HG02943 (cell line): ENCODE measurements around the gene DCANP1.

ENCODE experiments used
- ATAC-seq: cut with Tn5 transposase; IDR thresholded peaks from one replicate; pipeline ENCODE4 v1.9.1; 2021; ENCODE audit warnings: mild to moderate bottlenecking, low read depth, moderate library complexity; ENCODE audit not compliant: unreplicated experiment

DCANP1 gene

DNA sequence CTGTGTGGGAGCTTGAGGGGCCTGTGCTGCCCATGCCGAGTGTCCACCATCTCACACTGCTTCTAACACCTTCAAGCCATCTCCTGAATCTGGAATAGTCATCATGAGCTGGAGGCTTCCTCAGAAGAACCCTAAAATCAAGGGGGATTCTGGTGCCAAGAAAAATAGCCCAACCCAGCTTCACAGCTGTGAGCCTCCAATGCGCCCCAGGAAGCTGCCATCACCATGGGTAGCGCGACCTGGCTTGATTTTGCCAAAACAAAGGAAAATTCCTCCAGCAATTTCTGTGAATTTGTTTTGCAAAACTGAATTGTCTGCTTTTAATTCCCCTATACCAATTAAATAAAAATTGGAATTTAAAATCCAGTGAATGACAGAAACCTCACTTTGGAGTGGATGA lies 11.2 kb upstream of the DCANP1 start:
- ATAC-seq = no peak

- no peak for ATAC-seq
Measured at GRCh38 chr5:135457424-135458071, 10.4 kb upstream of the DCANP1 start.

DNA sequence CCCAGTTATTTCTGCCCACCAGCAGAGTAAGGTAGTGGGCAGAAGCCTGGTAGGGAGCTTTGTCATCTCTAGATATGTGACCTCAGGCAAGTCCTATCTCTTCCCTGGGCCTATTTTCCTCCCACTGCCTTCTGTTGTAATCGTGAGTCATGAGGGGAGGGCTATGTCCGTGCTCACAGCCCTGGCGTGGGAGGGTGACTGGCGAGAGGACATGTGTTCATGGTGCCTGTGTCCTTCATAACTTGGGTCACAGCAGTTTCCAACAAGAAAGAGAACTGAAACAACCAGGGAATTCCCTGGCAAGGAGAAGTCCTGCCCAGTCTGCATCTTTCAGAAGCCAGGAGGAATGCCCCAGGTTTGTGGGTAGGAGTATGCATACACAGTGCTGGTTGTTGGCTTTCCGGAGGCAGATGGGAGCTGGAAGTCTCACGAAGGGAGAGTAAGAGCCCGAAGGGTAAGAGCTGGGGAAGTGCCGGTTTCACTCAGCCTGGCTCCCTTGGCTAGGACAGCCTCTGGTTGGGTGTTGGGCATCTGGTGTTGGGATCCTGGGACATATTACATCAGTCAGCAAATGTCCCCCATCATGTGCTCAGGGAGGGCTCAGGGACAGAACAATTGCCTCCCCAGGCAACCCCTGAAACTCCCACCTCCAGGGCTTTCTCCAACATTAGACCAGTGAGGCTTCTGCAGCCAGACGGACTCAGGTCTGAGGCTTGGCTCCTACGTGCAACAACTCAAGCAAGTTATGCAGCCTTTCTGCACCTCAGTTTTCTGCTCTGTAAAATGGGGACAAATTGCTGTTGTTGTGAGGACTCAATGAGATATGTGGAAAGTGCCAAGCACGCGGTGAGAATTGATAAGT lies 9.3 kb upstream of the DCANP1 start:
- ATAC-seq = no peak

GRCh38 chr5:135455876-135456237 lies 8.7 kb upstream of the DCANP1 start:
- ATAC-seq = no peak

- ATAC-seq = no peak
Measured at GRCh38 chr5:135454946-135455345, 7.8 kb upstream of the DCANP1 start.

DNA sequence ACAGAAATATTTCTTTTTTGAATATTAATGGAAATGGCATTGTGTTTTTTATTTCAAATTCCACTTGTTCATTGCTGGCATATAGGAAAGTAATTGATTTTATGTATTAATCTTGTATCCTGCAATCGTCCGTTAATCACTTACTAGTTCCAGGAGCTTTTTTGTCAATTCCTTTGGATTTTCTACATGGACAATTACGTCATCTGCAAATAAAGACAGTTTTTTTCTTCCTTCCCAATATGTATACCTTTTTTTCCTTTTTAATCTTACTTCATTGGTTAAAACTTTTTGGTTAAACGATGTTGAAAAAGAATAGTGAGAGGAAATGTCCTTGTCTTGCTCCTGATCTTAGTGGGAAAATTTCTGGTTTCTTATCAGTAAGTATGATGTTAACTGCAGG lies 6.5 kb upstream of the DCANP1 start:
- no peak for ATAC-seq

DNA sequence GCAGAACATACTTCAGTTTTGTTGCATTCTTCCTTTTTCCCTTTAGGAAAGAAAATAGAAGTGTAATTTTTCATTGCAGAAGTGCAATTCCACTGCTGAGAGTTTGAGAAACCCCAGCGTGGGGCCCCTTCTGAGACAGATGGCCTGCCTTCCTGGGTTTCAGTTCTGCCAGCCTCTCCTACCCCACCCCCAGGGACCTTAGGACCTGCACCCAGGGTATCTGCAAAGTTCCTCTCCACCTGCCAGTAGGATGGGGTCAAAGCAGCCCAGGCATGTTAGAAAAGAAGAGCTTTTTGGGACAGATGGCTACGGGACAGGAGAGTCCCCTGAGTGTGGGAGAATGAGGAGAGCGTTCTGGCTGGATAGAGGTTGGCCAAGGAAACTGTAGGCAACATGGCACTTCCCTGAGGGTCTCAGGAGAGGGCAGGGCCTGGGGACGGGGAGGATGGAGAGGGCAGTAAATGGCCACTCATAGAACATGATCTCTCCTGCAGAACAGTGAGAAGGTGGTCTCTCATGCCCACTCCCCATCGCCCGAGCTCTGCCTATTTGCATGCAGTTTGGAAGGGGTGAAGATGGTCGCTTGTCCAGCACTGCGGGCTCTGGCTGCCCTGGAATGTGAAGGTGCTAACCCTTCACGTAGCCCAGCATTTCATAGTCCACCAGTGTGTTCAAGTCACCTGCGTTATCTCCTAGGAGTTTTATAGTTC lies 5.3 kb upstream of the DCANP1 start, which contains the start of gene TIFAB:
TSS of gene TIFAB (minus strand) at position 31 of the 710 bp plus-strand sequence. CDS start 2,412 bp downstream, outside the sequence.
- ATAC-seq = no peak

- no peak for ATAC-seq
Measured at GRCh38 chr5:135451581-135452320, 4.6 kb upstream of the DCANP1 start.

DNA sequence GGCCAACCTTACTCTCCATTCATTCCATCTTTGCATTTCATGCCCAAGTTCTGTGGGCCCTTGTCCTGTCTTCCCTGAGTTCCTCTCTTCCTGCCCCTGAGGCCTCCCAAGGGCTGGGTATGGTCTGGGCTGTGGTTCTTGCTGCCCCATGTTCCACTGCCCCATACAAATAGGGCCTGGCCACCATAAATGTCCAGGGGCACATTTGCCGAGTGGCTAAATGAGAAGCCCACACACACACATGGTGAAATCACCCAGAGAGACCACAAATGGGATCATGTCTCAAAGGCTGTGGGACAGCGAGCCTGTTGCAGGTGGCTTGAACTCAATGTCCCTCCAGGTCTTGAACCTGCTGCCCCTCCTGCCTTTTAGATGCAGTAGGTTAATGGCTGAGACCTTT lies 3.8 kb upstream of the DCANP1 start:
- ATAC-seq = no peak

DNA sequence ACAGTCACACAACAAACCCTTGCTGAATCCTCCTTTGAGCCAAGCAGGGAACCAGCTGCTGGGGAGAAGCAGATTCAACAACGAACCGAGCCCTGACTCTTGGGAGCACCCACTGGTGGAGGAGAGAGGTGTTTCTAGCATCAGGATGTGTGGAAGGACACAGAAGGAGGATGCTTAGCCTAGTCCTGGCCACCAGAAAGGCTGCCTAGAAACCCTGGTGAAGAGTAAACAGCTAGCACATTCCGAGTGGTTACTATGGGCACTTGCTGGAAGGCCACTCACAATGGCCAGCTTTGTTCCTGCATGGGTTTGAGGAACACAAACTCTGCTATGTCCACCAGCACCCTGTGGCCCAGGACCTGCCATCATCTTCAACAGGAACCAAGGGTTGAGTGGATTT lies 3.2 kb upstream of the DCANP1 start:
- no peak for ATAC-seq

DNA sequence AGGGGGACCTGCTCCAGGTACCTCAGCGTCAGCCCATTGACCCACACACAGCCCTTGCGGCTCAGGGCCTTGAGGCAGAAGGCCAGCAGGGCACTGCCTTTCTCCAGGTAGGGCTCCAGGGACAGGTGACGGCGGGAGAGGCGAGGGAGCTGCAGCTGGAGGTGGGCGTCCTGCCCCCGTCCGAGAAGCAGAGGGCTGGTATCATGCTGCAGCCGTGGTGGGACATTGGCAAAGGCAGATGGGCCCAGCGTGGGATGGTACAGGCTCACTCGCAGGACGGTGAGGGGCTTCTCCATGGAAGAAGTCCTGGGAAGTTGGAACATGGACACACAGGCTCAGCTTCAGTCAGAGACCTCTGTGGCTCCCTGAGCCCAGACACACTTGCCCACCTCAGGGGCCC lies 2.5 kb upstream of the DCANP1 start:
- ATAC-seq = no peak

- no peak for ATAC-seq
Measured at GRCh38 chr5:135448791-135449507, 1.8 kb upstream of the DCANP1 start.

- no peak for ATAC-seq
Measured at GRCh38 chr5:135448071-135448739, 1.1 kb upstream of the DCANP1 start.

DNA sequence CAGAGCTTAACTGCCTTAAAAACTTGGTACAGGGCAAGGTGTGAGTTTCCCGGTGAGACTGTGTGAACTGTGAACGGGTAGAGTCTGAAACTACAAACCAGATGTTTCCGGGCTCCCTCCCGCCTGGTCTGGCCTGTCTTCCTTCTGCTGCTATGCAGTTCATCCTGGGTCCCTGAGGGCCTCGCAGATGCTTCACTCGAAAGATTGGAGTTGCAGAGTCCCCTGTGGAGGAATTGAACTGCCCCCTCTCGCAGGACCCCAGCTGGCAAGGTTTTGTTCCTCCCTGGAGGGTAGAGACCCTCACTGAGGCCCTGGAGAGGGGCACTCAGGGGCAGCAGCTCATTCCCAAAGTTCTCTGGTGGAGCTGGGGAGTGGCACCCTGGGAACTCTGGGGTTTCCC lies 533 bp downstream of the DCANP1 start:
- no peak for ATAC-seq

DNA sequence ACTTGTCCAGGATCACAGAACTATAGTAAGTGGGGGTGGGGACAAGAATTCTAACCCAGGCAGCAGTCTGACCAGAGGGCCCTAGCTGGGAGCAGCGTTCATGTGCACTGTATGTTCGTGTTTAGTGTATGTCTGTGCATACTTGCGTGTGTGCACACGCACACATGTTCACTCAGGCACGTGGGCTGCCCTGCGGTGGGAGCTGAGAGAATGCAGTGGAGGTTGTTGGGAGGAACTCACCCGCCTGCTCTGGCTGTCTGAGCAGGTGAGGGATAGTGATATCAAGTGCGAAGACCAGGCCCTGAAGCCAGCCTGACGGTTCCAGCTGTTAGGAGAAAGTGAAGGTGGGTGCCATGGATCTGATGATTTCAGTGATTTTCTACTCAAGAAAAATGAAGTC lies 942 bp downstream of the DCANP1 start:
- ATAC-seq = no peak

GRCh38 chr5:135445306-135445985 lies 1.7 kb downstream of the DCANP1 start:
- no peak for ATAC-seq

GRCh38 chr5:135444881-135445280 lies 2.3 kb downstream of the DCANP1 start:
- no peak for ATAC-seq

- no peak for ATAC-seq
Measured at GRCh38 chr5:135444360-135444759, 2.8 kb downstream of the DCANP1 start.
